Peyer's patch (tissue), 4 donors: ENCODE data around the gene PNKP.

Experiments used
- POLR2A ChIP-seq, 2 donors: fragments of 450-650 bp; IDR thresholded peaks; one replicate each; pipeline ENCODE4 v1.5.1; 2017; ENCODE audit warnings: antibody characterized with exemption in 2 of 2, mild to moderate bottlenecking in 2 of 2, moderate library complexity in 2 of 2
- TF ChIP-seq, protein P1 (sequence below), 6 experiments: fragments of 450-650 bp in 4 of 6; fragments of 200-600 bp in 2 of 6; sonication (generic) in 1 of 6; IDR thresholded peaks; one replicate each; pipeline ENCODE4 v1.5.1; 2017 to 2019; ENCODE audit warnings: antibody characterized with exemption in 6 of 6, mild to moderate bottlenecking in 3 of 6, moderate library complexity in 1 of 6

DNA sequence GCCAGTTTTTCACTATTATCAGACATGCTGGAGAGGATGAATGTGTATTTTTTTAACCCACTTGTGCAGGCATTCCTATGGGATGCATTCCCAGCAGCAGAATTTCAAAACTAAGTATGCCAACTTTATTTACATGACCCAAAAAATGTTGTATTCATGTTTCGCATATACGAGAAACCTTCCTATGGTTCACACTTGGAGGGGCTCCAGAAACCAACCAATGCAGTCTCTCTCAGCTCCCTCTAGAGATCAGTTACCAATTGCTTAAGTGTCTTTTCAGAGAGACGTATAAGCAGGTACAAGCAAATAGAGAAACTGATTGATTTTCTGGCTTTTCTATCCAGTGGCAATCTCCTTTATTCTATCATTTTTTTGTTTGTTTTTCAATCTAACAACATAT is 22.0 kb downstream of the PNKP start:
- TF ChIP-seq, protein P1, sequence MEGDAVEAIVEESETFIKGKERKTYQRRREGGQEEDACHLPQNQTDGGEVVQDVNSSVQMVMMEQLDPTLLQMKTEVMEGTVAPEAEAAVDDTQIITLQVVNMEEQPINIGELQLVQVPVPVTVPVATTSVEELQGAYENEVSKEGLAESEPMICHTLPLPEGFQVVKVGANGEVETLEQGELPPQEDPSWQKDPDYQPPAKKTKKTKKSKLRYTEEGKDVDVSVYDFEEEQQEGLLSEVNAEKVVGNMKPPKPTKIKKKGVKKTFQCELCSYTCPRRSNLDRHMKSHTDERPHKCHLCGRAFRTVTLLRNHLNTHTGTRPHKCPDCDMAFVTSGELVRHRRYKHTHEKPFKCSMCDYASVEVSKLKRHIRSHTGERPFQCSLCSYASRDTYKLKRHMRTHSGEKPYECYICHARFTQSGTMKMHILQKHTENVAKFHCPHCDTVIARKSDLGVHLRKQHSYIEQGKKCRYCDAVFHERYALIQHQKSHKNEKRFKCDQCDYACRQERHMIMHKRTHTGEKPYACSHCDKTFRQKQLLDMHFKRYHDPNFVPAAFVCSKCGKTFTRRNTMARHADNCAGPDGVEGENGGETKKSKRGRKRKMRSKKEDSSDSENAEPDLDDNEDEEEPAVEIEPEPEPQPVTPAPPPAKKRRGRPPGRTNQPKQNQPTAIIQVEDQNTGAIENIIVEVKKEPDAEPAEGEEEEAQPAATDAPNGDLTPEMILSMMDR (IDR thresholded peaks at IDR 0.05): no peak
- TF ChIP-seq POLR2A (IDR thresholded peaks at IDR 0.05): no peak
